K562 (cell line): ENCODE data around the gene OR51B2. TPM values are rescaled to one million over a fixed set of nuclear protein-coding genes. Genes with fewer than 3 reads are reported as not detected.
A peak's percentile ranks its signal among the peaks of the same experiment; 100 is the strongest.

ENCODE experiments used
- ATF3 ChIP-seq, 2 experiments: fragments of 450-650 bp in 1 of 2; sonication (generic) in 1 of 2; formaldehyde crosslinking in 1 of 2; IDR thresholded peaks in 1 of 2; conservative IDR thresholded peaks in 1 of 2; 2 replicates each; pipeline versions ENCODE4 v1.6.1 to v1.8.1; 2016 to 2023; ENCODE audit warnings: mild to moderate bottlenecking in 2 of 2, moderate library complexity in 2 of 2, inconsistent platforms in 1 of 2, missing genetic modification reagents in 1 of 2
- CBFA2T2 ChIP-seq: fragments of 450-650 bp; conservative IDR thresholded peaks from 2 replicates; pipeline ENCODE4 v1.6.1; 2017; ENCODE audit warnings: mild to moderate bottlenecking
- CBX2 ChIP-seq: fragments of 200-600 bp; sonication (generic); IDR thresholded peaks from one replicate; pipeline ENCODE4 v1.6.1; 2012; ENCODE audit warnings: mild to moderate bottlenecking, low read length, inconsistent platforms; ENCODE audit not compliant: insufficient read depth, poor library complexity, severe bottlenecking
- DDX20 ChIP-seq: fragments of 450-650 bp; IDR thresholded peaks from 2 replicates; pipeline ENCODE4 v1.6.1; 2016; ENCODE audit warnings: missing genetic modification characterization, low read depth, mild to moderate bottlenecking, missing compliant biosample characterization, moderate library complexity
- E2F8 ChIP-seq: fragments of 450-650 bp; IDR thresholded peaks from 2 replicates; pipeline ENCODE4 v1.7.1; 2018; ENCODE audit warnings: mild to moderate bottlenecking, low read depth; ENCODE audit not compliant: partially characterized antibody
- POLR2A ChIP-seq: fragments of 450-650 bp; conservative IDR thresholded peaks from 2 replicates; pipeline ENCODE4 v1.6.1; 2016
- POLR2AphosphoS2 ChIP-seq: IDR thresholded peaks from 2 replicates; pipeline ENCODE4 v1.6.1; 2012; ENCODE audit warnings: low read length, improper control_type of control experiment
- TFE3 ChIP-seq: fragments of 450-650 bp; formaldehyde crosslinking; IDR thresholded peaks from 2 replicates; pipeline ENCODE4 v1.4.0; 2020; ENCODE audit warnings: mild to moderate bottlenecking, mixed read lengths
- ZNF518B ChIP-seq: fragments of 250-450 bp; sonication (Bioruptor Pico); IDR thresholded peaks from 2 replicates; pipeline ENCODE4 v1.5.0; 2021; ENCODE audit warnings: mild to moderate bottlenecking, moderate library complexity
- ZNF57 ChIP-seq: fragments of 450-650 bp; formaldehyde crosslinking; IDR thresholded peaks from 2 replicates; pipeline ENCODE4 v1.4.0; 2020; ENCODE audit warnings: mild to moderate bottlenecking, moderate library complexity
- ZNF75A ChIP-seq: fragments of 450-650 bp; formaldehyde crosslinking; IDR thresholded peaks from 2 replicates; pipeline ENCODE4 v1.4.0; 2020; ENCODE audit warnings: mild to moderate bottlenecking
- polyA plus RNA-seq, 8 experiments: library from polyadenylated mRNA; depleted of rRNA in 4 of 8; stranded (reverse) in 5 of 8; unstranded in 3 of 8; fragments of >200 nt; fragmentation: Nextera tagmentation in 2 of 8; fragmentation: Illumina TruSeq in 1 of 8; extraction: Ambion mirVana in 2 of 8; extraction: Trizol in 1 of 8; gene quantifications; 2 replicates each; pipeline versions ENCODE4 v1.2.1 to v1.2.3, GENCODE V29; 2011 to 2014; ENCODE audit warnings: inconsistent platforms in 1 of 8, missing spikeins in 1 of 8
- total RNA-seq, 7 experiments: library from RNA; depleted of rRNA in 6 of 7; stranded (reverse); fragments of >200 nt in 6 of 7; fragmentation: Illumina TruSeq in 2 of 7; extraction: Trizol in 2 of 7; gene quantifications; 2 replicates each; pipeline versions ENCODE4 v1.2.1 to v1.2.3, GENCODE V29; 2011 to 2021; ENCODE audit warnings: low replicate concordance in 1 of 7
- TF ChIP-seq, protein P1 (sequence below): fragments of 250-450 bp; sonication (Bioruptor Pico); IDR thresholded peaks from 2 replicates; pipeline ENCODE4 v1.8.0; 2022; ENCODE audit warnings: moderate library complexity, mild to moderate bottlenecking, inconsistent platforms
- TF ChIP-seq, protein P2 (sequence below): fragments of 250-450 bp; sonication (Bioruptor Pico); IDR thresholded peaks from 2 replicates; pipeline ENCODE4 v1.4.0; 2020; ENCODE audit warnings: mild to moderate bottlenecking
- TF ChIP-seq, protein P3 (sequence below), 2 experiments: fragments of 450-650 bp in 1 of 2; sonication (generic) in 1 of 2; formaldehyde crosslinking; conservative IDR thresholded peaks; 2 replicates each; pipeline versions ENCODE4 v1.4.0 to v1.8.1; 2020 to 2022; ENCODE audit warnings: mild to moderate bottlenecking in 1 of 2, missing genetic modification reagents in 1 of 2

OR51B2 gene
- total and polyA plus RNA-seq, 9 of the 15 experiments (the other 6 are each of a cell fraction or from before 2014, with no cell fraction given): 0.38 to 6.6 (median 4.0) TPM

DNA sequence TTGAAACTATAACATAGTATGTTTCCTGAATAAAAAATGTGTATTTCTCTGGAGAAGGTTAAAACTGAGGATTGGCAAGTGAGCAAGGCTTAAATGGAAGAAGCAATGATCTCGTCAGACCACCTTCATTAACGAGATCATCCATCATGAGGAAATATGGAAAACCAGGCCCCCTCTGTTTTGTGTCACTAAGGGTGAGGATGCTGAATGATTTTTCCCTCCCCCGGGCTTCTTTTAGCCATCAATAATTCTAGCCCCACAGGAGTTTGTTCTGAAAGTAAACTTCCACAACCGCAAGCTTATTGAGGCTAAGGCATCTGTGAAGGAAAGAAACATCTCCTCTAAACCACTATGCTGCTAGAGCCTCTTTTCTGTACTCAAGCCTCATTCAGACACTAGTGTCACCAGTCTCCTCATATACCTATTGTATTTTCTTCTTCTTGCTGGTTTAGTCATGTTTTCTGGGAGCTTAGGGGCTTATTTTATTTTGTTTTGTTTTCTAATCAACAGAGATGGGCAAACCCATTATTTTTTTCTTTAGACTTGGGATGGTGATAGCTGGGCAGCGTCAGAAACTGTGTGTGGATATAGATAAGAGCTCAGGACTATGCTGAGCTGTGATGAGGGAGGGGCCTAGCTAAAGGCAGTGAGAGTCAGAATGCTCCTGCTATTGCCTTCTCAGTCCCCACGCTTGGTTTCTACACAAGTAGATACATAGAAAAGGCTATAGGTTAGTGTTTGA lies 48.6 kb downstream of the OR51B2 start (continued):
- TF ChIP-seq ZNF518B (CRISPR knock-in tag): no peak
- TF ChIP-seq ZNF57: no peak
- TF ChIP-seq, protein P1, sequence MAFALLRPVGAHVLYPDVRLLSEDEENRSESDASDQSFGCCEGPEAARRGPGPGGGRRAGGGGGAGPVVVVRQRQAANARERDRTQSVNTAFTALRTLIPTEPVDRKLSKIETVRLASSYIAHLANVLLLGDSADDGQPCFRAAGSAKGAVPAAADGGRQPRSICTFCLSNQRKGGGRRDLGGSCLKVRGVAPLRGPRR: no peak
- TF ChIP-seq ATF3 (IDR thresholded peaks at IDR 0.05): peak; percentile 56; the same call in 1 of the 2 replicates
- TF ChIP-seq ATF3 (CRISPR knock-in tag; conservative IDR thresholded peaks at IDR 0.05): 0 out of 2 replicates have a peak, but pooled peaks have one; percentile 39
- TF ChIP-seq DDX20: no peak
- TF ChIP-seq, protein P2, sequence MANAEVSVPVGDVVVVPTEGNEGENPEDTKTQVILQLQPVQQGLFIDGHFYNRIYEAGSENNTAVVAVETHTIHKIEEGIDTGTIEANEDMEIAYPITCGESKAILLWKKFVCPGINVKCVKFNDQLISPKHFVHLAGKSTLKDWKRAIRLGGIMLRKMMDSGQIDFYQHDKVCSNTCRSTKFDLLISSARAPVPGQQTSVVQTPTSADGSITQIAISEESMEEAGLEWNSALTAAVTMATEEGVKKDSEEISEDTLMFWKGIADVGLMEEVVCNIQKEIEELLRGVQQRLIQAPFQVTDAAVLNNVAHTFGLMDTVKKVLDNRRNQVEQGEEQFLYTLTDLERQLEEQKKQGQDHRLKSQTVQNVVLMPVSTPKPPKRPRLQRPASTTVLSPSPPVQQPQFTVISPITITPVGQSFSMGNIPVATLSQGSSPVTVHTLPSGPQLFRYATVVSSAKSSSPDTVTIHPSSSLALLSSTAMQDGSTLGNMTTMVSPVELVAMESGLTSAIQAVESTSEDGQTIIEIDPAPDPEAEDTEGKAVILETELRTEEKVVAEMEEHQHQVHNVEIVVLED: no peak
- TF ChIP-seq POLR2AphosphoS2: no peak
- no peak; the same call in 1 of the 2 replicates for TF ChIP-seq POLR2A
- no peak for TF ChIP-seq CBX2
- no peak for TF ChIP-seq TFE3 (CRISPR knock-in tag)
- TF ChIP-seq, protein P3, sequence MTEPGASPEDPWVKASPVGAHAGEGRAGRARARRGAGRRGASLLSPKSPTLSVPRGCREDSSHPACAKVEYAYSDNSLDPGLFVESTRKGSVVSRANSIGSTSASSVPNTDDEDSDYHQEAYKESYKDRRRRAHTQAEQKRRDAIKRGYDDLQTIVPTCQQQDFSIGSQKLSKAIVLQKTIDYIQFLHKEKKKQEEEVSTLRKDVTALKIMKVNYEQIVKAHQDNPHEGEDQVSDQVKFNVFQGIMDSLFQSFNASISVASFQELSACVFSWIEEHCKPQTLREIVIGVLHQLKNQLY (CRISPR knock-in tag; conservative IDR thresholded peaks at IDR 0.05): no peak
- no peak for TF ChIP-seq ZNF75A (CRISPR knock-in tag)
- TF ChIP-seq E2F8: no peak
- TF ChIP-seq CBFA2T2: peak; percentile 83
